DMS53 (cell line): ENCODE measurements around the gene PEMT.

Experiments used
- DNase-seq: peaks from one replicate; lab custom pipeline; 2025; lab: John Stamatoyannopoulos, UW

PEMT gene

DNA sequence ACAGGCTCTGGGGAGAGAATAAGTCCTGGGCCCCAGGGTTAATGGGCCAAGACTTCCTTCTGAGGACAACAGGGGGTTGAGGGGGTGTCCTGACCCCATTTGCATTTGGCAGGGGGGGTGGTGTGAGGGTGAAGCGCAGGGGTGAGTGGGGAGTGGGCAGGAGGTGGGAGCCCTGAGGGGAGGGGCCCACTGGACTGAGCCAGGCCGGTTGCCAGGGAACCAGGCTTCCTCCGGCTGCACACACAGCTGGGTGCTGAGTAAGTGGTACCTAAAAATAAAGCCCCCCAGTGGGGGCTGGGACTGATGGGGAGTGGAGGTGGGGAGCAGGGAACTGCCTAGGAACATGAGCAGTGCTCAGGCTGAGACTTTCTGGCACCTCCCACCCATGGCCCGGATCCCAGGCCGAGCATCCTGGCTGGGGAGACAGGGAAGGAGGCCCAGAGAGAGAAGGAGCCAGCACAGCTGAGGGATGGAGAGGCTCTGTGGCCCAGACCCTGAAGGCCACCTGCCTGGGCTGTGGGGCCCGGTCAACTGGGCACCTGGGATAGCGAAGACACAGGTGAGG lies 87.9 kb downstream of the PEMT start:
- no peak for DNase-seq

DNA sequence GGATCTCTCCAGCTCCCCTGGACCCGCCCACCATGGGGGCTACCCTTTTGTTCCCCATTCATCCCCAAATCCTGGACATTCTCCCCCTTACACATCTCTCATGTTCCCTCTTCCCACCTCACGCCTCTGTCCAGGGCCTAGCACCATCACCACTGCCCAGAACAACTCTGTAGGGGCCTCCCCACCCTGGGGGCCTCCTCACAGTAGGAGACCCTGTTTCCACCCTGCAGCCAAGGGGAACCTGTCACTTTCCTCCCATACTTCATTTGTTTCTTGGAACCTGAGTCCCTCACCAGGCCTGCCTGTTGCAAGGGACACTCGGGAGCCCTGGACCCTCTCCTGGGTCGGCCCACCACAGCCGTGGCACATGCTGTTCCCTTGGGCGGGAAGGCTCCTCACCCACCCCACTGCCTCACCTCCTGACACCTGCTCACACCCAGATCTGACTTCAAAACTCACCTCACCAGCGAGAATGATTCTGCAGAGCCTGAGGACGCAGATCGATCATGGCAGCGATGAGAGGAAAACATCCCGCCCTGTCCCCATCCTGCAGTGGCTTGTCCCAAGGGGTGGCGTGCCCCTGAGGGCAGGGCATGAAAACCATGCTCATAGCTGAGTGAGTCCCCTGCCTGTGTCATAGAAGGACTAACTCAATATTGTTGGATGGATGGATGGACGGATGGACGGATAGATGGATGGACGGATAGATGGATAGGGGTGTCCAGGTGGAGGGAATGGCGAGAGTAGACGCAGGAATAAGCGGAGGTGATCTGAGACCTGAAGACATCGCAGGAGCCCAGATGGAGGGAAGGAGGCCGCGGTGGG lies 88.6 kb downstream of the PEMT start:
- no peak for DNase-seq

- DNase-seq, result no peak
Measured at GRCh38 chr17:17500999-17501605, 90.4 kb downstream of the PEMT start.

DNA sequence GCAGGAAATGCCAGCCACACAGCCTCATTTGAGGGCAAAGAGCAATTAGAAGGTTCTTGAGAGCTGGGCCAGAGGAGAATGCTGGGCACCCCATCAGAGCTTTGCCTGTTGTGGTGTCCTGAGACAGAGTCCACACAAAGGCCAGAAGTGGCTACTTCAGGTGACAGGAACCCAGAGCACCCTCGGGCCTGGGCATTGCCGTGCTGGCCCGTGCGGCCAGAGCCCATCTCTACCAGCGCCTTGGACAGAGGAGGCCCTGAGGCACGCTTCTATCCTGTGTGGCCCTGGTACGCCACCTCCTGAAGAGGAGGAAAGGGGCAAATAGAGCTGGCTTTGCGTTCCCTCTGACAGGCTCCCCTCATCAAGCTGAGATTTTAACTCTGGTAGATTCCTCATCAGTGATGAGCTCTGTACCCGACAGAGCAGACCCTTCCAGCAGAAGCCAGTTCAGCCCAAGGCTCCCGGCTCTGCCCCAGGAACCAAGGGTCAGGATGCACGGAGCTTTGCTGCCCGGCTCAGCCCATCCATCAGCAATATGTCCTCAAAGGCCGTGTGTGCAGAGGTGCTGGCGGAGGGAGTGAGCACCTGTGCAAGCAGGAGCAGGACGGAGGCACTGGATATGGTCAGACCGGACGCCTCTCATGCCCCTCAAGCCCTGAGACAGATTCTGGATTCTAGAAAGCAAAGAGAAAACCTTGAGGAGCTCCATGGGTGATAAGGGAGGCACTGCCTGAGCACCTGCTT lies 91.9 kb downstream of the PEMT start:
- no peak for DNase-seq

DNA sequence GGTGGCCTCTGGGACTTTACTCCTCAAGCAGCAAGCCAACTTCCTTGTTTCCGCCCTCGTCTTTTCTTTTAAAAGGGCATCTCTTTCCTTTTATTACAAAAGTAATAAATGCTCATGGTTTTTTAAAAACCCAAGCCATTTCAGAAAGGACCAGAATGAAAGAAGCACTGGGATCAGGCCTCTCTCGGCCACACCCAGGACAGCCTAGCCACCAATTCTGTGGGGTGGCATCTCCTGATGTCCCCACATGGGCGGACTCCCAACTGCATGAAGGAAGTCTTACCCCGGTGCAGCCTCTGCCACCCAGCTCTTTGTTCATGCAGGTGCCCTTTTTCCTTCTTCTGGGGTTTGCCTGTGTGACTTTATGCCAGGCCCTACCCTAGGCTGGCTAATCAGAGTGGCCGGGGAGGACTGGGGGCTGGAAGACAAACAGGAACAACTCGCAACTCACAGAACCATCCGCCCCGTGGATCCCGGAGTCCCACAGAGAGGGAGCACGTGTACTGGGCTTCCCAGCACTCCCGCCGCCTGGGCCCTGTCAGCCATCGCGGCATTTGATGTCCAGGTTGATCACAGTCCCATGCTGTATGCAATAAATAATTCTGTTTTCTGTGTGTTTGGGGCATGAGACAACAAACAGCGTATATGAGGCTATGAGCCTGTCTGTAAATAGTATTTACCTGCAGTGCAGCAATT lies 92.8 kb downstream of the PEMT start:
- no peak for DNase-seq

- DNase-seq, result no peak
Measured at GRCh38 chr17:17497845-17498520, 93.5 kb downstream of the PEMT start.

- DNase-seq, result peak; percentile 32
Measured at GRCh38 chr17:17497065-17497844, 94.3 kb downstream of the PEMT start.

GRCh38 chr17:17496189-17497064 lies 95.1 kb downstream of the PEMT start, which contains the start of gene RASD1:
Gene RASD1 (minus strand): TSS chr17:17496395. CDS start chr17:17496181, 214 bp downstream.
- peak; percentile 91 for DNase-seq

DNA sequence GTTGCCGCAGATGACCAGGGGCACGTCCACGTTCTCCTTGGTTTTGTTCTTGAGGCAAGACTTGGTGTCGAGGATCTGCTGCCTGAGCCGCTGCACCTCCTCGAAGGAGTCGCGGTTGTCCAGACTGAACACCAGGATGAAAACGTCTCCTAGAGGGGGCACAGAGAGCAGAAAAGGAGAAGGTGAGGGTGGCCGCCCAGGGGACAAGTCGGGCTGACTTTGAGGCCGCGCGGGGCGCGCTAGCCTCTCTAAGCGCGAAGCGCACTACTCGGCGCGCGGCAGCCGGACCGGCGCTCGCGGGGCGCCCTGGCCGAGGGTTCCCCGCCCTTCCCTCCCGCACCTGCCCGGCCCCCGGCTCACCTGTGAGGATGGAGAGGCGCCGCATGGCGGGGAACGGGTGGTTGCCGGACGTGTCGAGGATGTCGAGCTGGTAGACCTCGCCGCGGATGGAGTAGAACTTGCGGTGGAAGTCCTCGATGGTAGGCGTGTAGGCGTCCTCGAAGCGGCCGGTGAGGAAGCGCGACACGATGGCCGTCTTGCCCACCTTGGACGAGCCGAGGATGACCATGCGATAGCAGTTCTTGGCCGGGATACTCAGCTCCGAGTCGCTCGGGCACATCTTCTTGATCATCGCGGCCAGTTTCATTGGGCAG lies 95.8 kb downstream of the PEMT start:
- DNase-seq, result peak; percentile 77

DNA sequence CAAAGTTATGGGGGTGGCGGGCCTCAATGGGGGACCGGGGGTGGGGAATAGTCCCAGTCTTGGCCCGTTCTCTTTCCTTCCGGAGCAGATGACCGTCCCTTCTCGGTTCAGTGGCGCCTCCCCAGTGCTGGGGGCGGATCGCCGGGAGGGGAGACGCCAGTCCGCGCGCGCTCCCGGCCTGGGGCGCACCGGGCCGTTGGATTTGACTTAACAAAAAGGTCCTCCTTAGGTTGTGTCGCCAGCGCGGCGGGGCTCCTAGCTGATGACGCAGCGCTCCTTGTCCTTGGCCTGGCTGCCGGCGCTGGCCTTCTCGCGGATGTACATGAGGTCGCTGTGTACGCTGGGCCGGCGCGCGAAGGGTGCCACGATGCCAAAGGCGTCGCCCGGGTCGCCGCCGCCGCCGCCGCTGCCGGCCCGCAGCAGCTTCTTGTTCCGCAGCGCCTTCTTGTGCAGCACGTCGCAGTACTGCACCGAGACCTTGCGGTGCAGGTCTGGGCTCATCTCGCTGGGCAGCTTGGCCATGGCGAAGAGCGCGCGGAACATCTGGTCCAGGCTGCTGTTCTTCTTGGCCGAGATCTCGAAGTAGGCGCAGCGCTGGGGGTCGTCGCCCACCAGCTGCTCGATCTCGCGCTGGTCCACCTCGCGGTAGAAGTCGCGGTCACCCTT lies 96.5 kb downstream of the PEMT start:
- DNase-seq, result peak; percentile 75

GRCh38 chr17:17494499-17494869 lies 97.0 kb downstream of the PEMT start:
- peak; percentile 69 for DNase-seq

DNA sequence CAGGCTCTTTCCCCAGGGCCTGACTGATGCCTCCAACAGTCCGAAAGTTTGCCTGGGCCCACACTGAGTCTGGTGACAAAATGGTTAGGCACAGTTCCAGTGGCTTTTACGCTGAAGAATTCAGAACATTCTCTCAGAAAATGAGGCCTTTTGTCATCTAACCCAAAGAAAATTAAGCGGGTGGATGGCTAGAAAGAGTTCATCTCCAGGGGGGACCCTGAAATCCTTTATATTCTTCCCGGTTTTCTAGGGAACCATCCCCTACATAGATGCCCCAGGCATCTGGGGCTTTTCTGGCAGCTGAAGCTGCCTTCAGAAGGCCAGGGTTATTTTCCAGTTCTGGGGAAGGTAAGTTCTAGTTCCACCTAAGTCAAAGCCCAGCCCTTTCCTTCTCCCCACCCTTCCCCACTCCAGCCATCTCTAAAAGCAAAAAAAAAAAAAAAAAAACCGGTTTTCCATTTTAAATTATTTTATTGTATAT lies 97.5 kb downstream of the PEMT start:
- DNase-seq, result peak; percentile 49

- peak; percentile 65 for DNase-seq
Measured at GRCh38 chr17:17493249-17493985, 98.1 kb downstream of the PEMT start.

GRCh38 chr17:17492571-17492970 lies 98.9 kb downstream of the PEMT start:
- no peak for DNase-seq

- no peak for DNase-seq
Measured at GRCh38 chr17:17492085-17492484, 99.4 kb downstream of the PEMT start.

DNA sequence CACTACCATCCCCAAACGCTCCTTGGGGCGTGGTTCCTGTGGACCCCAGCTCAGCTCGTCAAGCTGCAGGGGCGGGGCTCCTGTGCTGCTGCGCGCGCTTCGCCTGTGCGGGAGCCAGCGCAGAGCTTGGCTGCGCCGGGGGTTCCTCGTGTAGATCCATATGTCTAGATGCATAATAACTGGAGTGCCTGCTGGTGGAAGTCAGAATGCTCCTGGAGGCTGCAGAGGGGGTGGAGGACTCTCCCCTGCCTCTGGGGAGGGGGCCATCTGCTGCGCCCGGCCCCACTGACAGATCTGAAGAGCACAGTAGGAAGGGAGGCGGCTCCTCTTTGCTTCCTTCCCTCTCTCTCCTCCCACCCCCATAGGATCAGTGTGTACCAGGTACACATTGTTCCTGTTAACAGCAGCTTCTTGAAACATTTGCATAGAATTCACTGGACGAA lies 99.9 kb downstream of the PEMT start:
- DNase-seq, result no peak

DNA sequence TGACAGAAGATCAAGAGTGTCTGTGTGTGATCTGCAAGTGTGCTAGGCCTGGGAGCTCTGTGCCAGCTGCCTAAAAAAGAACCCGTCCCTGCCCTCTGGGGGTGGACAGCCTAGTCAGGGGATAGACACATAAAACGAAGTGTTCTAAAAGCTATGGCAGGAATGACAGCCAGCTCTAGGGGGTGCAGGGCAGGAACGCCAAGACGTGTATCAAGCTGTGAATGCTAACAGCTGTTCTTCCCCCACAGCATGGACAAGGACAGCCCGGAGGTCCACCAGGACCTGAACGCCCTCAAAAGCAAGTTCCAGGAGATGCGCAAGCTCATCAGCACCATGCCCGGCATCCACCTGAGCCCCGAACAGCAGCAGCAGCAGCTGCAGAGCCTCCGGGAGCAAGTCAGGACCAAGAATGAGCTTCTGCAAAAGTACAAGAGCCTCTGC lies 100.5 kb downstream of the PEMT start:
- DNase-seq, result no peak
